IMR-90 (cell line): ENCODE results near the gene HYAL3. TPM values are rescaled to one million over a fixed set of nuclear protein-coding genes. Genes with fewer than 3 reads are reported as not detected.

Experiments used
- ATAC-seq: fragments of 200-7000 bp; cut with Tn5 transposase; 2 replicates; pipeline ENCODE4 v1.9.1; 2020; ENCODE audit warnings: low read depth, mild to moderate bottlenecking, moderate library complexity
- BruUV-seq: library from RNA; stranded (reverse); fragments of 400-500 nt; replicated peaks from 2 replicates; lab custom pipeline; 2021; lab: Mats Ljungman, UMichigan
- CTCF ChIA-PET: fragments of 300-600 bp; formaldehyde crosslinking; extraction: SDS; loops from one replicate; lab custom pipeline; 2021; ENCODE audit warnings: antibody characterized with exemption; lab: Yijun Ruan, JAX
- POLR2A ChIA-PET: fragments of 300-600 bp; sonication (Branson Sonifier 250); formaldehyde crosslinking; loops from one replicate; lab custom pipeline; 2022; ENCODE audit warnings: antibody characterized with exemption; ENCODE audit not compliant: unreplicated experiment; lab: Charles Lee
- DNase-seq: peaks from one replicate; pipeline ENCODE4 v3.0.0; 2013
- H2AFZ ChIP-seq: replicated peaks from 2 replicates; pipeline ENCODE3; 2013; ENCODE audit warnings: low read length, mild to moderate bottlenecking; ENCODE audit not compliant: poor library complexity
- H2AK5ac ChIP-seq: 2 replicates; pipeline ENCODE4 v1.6.1; 2013; ENCODE audit warnings: low read depth, low read length, inconsistent platforms
- H2AK9ac ChIP-seq: replicated peaks from 2 replicates; pipeline ENCODE3; 2013; ENCODE audit warnings: mild to moderate bottlenecking, low read depth, low read length, moderate library complexity; ENCODE audit not compliant: poor library complexity
- H2BK120ac ChIP-seq: 2 replicates; pipeline ENCODE4 v1.6.1; 2013; ENCODE audit warnings: low read depth, low read length, inconsistent platforms
- H2BK15ac ChIP-seq: 3 replicates; pipeline ENCODE4 v1.6.1; 2013; ENCODE audit warnings: low read depth, low read length, inconsistent platforms
- H2BK20ac ChIP-seq: 2 replicates; pipeline ENCODE4 v1.6.1; 2013; ENCODE audit warnings: low read depth, mild to moderate bottlenecking, inconsistent platforms, low read length, moderate library complexity
- H2BK5ac ChIP-seq: 2 replicates; pipeline ENCODE4 v1.6.1; 2013; ENCODE audit warnings: mild to moderate bottlenecking, low read depth, low read length, inconsistent platforms; ENCODE audit not compliant: poor library complexity, severe bottlenecking
- H3K14ac ChIP-seq: replicated peaks from 2 replicates; pipeline ENCODE4 v1.6.1; 2013; ENCODE audit warnings: low read depth, low read length, inconsistent platforms
- H3K18ac ChIP-seq: 2 replicates; pipeline ENCODE4 v1.6.1; 2013; ENCODE audit warnings: low read depth, low read length, control low read depth
- H3K23ac ChIP-seq: 2 replicates; pipeline ENCODE4 v1.6.1; 2013; ENCODE audit warnings: low read depth, low read length, inconsistent platforms
- H3K27ac ChIP-seq: 2 replicates; pipeline ENCODE4 v1.5.1; 2013; ENCODE audit warnings: mild to moderate bottlenecking, control low read depth, low read length; ENCODE audit not compliant: insufficient read depth
- H3K27me3 ChIP-seq: 2 replicates; pipeline ENCODE4 v1.6.1; 2013; ENCODE audit warnings: low read length; ENCODE audit not compliant: control insufficient read depth, insufficient read depth
- H3K36me3 ChIP-seq: 2 replicates; pipeline ENCODE4 v1.6.1; 2013; ENCODE audit warnings: low read length, mixed read lengths; ENCODE audit not compliant: control insufficient read depth, insufficient read depth
- H3K4ac ChIP-seq: 2 replicates; pipeline ENCODE4 v1.6.1; 2013; ENCODE audit warnings: low read depth, low read length, inconsistent platforms
- H3K4me1 ChIP-seq: 2 replicates; pipeline ENCODE4 v1.6.1; 2013; ENCODE audit warnings: low read length, mixed read lengths; ENCODE audit not compliant: control insufficient read depth, insufficient read depth
- H3K4me2 ChIP-seq: 2 replicates; pipeline ENCODE4 v1.6.1; 2013; ENCODE audit warnings: low read depth, mild to moderate bottlenecking, control low read depth, low read length, moderate library complexity
- H3K4me3 ChIP-seq: 2 replicates; pipeline ENCODE4 v1.5.1; 2013; ENCODE audit warnings: low read depth, mild to moderate bottlenecking, control low read depth, low read length, moderate library complexity; ENCODE audit not compliant: insufficient read depth
- H3K56ac ChIP-seq: 2 replicates; pipeline ENCODE4 v1.6.1; 2013; ENCODE audit warnings: low read length, inconsistent platforms; ENCODE audit not compliant: insufficient read depth; ENCODE audit errors: extremely low read depth
- H3K79me1 ChIP-seq, 2 experiments: 2 replicates each; pipeline ENCODE4 v1.6.1; 2013; ENCODE audit warnings: low read length in 2 of 2, inconsistent platforms in 1 of 2, low read depth in 1 of 2
- H3K9ac ChIP-seq: 2 replicates; pipeline ENCODE4 v1.6.1; 2013; ENCODE audit warnings: low read depth, low read length, control low read depth
- H3K9me1 ChIP-seq: 2 replicates; pipeline ENCODE4 v1.6.1; 2013; ENCODE audit warnings: low read length, inconsistent platforms; ENCODE audit not compliant: insufficient read depth
- H3K9me3 ChIP-seq: 2 replicates; pipeline ENCODE4 v1.6.1; 2013; ENCODE audit warnings: low read length; ENCODE audit not compliant: control insufficient read depth, insufficient read depth
- H4K20me1 ChIP-seq: 2 replicates; pipeline ENCODE4 v1.6.1; 2013; ENCODE audit warnings: low read length, inconsistent platforms; ENCODE audit not compliant: insufficient read depth
- H4K5ac ChIP-seq: 2 replicates; pipeline ENCODE4 v1.6.1; 2013; ENCODE audit warnings: mild to moderate bottlenecking, low read depth, low read length, control low read depth
- H4K8ac ChIP-seq, 2 experiments: 2 replicates each; pipeline ENCODE4 v1.6.1; 2013; ENCODE audit warnings: low read depth in 2 of 2, low read length in 2 of 2, control low read depth in 1 of 2, inconsistent platforms in 1 of 2
- H4K91ac ChIP-seq: 2 replicates; pipeline ENCODE4 v1.6.1; 2013; ENCODE audit warnings: low read depth, low read length, inconsistent platforms; ENCODE audit not compliant: insufficient read depth
- BHLHE40 ChIP-seq: fragments of 150-350 bp; IDR thresholded peaks from 2 replicates; pipeline ENCODE4 v1.6.1; 2016; ENCODE audit warnings: mild to moderate bottlenecking, low read depth, low read length
- CEBPB ChIP-seq: IDR thresholded peaks from 2 replicates; pipeline ENCODE4 v1.6.1; 2012; ENCODE audit warnings: low read depth, low read length, improper control_type of control experiment
- CHD1 ChIP-seq: IDR thresholded peaks from 2 replicates; pipeline ENCODE4 v1.6.1; 2012; ENCODE audit warnings: low read depth, low read length, improper control_type of control experiment
- CTCF ChIP-seq: conservative IDR thresholded peaks from 2 replicates; pipeline ENCODE4 v1.5.1; 2012; ENCODE audit warnings: mild to moderate bottlenecking, low read depth, low read length, improper control_type of control experiment
- ELK1 ChIP-seq: fragments of 150-350 bp; IDR thresholded peaks from 2 replicates; pipeline ENCODE4 v1.6.1; 2016; ENCODE audit warnings: low read depth, mild to moderate bottlenecking, low read length, moderate library complexity, borderline replicate concordance
- FOS ChIP-seq: fragments of 150-350 bp; IDR thresholded peaks from 2 replicates; pipeline ENCODE4 v1.6.1; 2016; ENCODE audit warnings: low read depth, low read length
- MAFK ChIP-seq: IDR thresholded peaks from 2 replicates; pipeline ENCODE4 v1.6.1; 2012; ENCODE audit warnings: low read depth, low read length, improper control_type of control experiment
- MAZ ChIP-seq: IDR thresholded peaks from 2 replicates; pipeline ENCODE4 v1.6.1; 2012; ENCODE audit warnings: low read depth, mild to moderate bottlenecking, low read length, improper control_type of control experiment, moderate library complexity, borderline replicate concordance
- MXI1 ChIP-seq: IDR thresholded peaks from 2 replicates; pipeline ENCODE4 v1.6.1; 2012; ENCODE audit warnings: low read depth, mild to moderate bottlenecking, low read length, moderate library complexity, borderline replicate concordance
- NFE2L2 ChIP-seq: fragments of 150-350 bp; IDR thresholded peaks from 2 replicates; pipeline ENCODE4 v1.6.1; 2016; ENCODE audit warnings: low read depth, mild to moderate bottlenecking, low read length
- POLR2A ChIP-seq: IDR thresholded peaks from 2 replicates; pipeline ENCODE4 v1.6.1; 2012; ENCODE audit warnings: mild to moderate bottlenecking, low read depth, low read length
- RAD21 ChIP-seq: IDR thresholded peaks from 2 replicates; pipeline ENCODE4 v1.6.1; 2012; ENCODE audit warnings: low read length, improper control_type of control experiment
- RCOR1 ChIP-seq: IDR thresholded peaks from 2 replicates; pipeline ENCODE4 v1.6.1; 2012; ENCODE audit warnings: mild to moderate bottlenecking, low read length, improper control_type of control experiment; ENCODE audit not compliant: insufficient replicate concordance
- RFX5 ChIP-seq: IDR thresholded peaks from 2 replicates; pipeline ENCODE4 v1.8.0; 2012; ENCODE audit warnings: low read depth, mild to moderate bottlenecking, low read length, moderate library complexity
- SMC3 ChIP-seq: fragments of 150-350 bp; IDR thresholded peaks from 2 replicates; pipeline ENCODE4 v1.6.1; 2016; ENCODE audit warnings: low read depth, mild to moderate bottlenecking, antibody characterized with exemption, low read length, moderate library complexity
- USF2 ChIP-seq: fragments of 150-350 bp; IDR thresholded peaks from 2 replicates; pipeline ENCODE4 v1.6.1; 2017; ENCODE audit warnings: mild to moderate bottlenecking, antibody characterized with exemption, low read length, low read depth
- WGBS, 2 experiments: methylation state at CpG; one replicate each; pipeline versions ENCODE4 v1.1.5 to v1.1.7; 2013; ENCODE audit warnings: missing lambda C conversion rate in 2 of 2; ENCODE audit not compliant: insufficient read length in 1 of 2; ENCODE audit errors: extremely low coverage in 2 of 2; 5-methylcytosine and 5-hydroxymethylcytosine counted together
- dilution Hi-C: fragments of 300-500 bp; cut with HindIII; formaldehyde crosslinking; loops from one replicate; pipeline ENCODE4 v1.14.3; 2018; ENCODE audit warnings: low sequenced_read_pairs; ENCODE audit not compliant: unreplicated experiment
- in situ Hi-C: fragments of 300-500 bp; cut with MboI; formaldehyde crosslinking; loops from 3 replicates; pipeline ENCODE4 v1.14.3; 2019; ENCODE audit warnings: low sequenced_read_pairs, inconsistent platforms, mixed read lengths
- intact Hi-C: fragments of 100-400 bp; cut with micrococcal nuclease; formaldehyde crosslinking; loops from 2 replicates; pipeline ENCODE4 v1.10.0; 2022
- polyA plus RNA-seq, 3 experiments: library from polyadenylated mRNA; depleted of rRNA; stranded (reverse); fragments of >200 nt; gene quantifications; 2 replicates each; pipeline ENCODE4 v1.2.3, GENCODE V29; 2012; ENCODE audit warnings: low replicate concordance in 1 of 3
- total RNA-seq: library from RNA; depleted of rRNA; stranded (reverse); fragments of >200 nt; gene quantifications from 2 replicates; pipeline ENCODE4 v1.2.3, GENCODE V29; 2012

HYAL3 gene
- total and polyA plus RNA-seq, 2 of the 4 experiments (the other 2 are of a cell fraction): 2.7 to 5.7 TPM

GRCh38 chr3:50278880-50279224 is 20.4 kb downstream of the HYAL3 start, which contains the start of gene LSMEM2:
Gene LSMEM2 (plus strand): TSS chr3:50279087. CDS start chr3:50279114, 27 bp downstream.
- DNase-seq: no peak
- no peak within 1 kb of the TSS for H2BK120ac ChIP-seq
- no peak within 1 kb of the TSS for H3K4me2 ChIP-seq
- no peak within 1 kb of the TSS for H3K23ac ChIP-seq
- intact Hi-C loops: no loop called here
- H3K27me3 ChIP-seq: no peaks in the 10 kb centered on the region
- ChIA-PET CTCF (no interaction called here), POLR2A (no interaction called here)
- H4K8ac ChIP-seq: no peak within 1 kb of the TSS
- no peak within 1 kb of the TSS for H3K18ac ChIP-seq
- TF ChIP-seq RFX5 (no peak), POLR2A (no peak), BHLHE40 (no peak), SMC3 (no peak), MXI1 (no peak), USF2 (no peak), CHD1 (no peak), NFE2L2 (no peak), CEBPB (no peak), MAZ (no peak), FOS (no peak), RCOR1 (no peak), RAD21 (no peak), MAFK (no peak), CTCF (no peak), ELK1 (no peak)
- H3K9ac ChIP-seq: no peak within 1 kb of the TSS
- H3K27ac ChIP-seq: no peak within 1 kb of the TSS
- H2AK5ac ChIP-seq: 0 out of 2 replicates have a peak within 1 kb of the TSS, but pooled peaks have one; percentile 5
- dilution Hi-C loops: no loop called here
- no peak within 1 kb of the TSS for H4K91ac ChIP-seq
- in situ Hi-C loops: no loop called here
- BruUV-seq: no TSS peak
- H3K56ac ChIP-seq: no peak within 1 kb of the TSS
- peaks cover 18% of the 10 kb centered on the region; the same call in 1 of the 2 replicates for H3K36me3 ChIP-seq
- no peak within 1 kb of the TSS for H2BK15ac ChIP-seq
- no peak within 1 kb of the TSS for H2BK5ac ChIP-seq
- WGBS, 2 experiments: no CpG with 5 or more reads among the region's 2 CpGs
- no peaks in the 10 kb centered on the region for H3K4me1 ChIP-seq
- peak; percentile 7; the same call in 1 of the 2 replicates for ATAC-seq
- H3K9me1 ChIP-seq: no peaks in the 10 kb centered on the region
- H3K14ac ChIP-seq: no peak within 1 kb of the TSS; the same call in 1 of the 2 replicates
- no peaks in the 10 kb centered on the region for H3K9me3 ChIP-seq
- no peak within 1 kb of the TSS for H4K5ac ChIP-seq
- no peak within 1 kb of the TSS for H3K4ac ChIP-seq
- H4K20me1 ChIP-seq: no peaks in the 10 kb centered on the region
- H2BK20ac ChIP-seq: no peak within 1 kb of the TSS
- H2AK9ac ChIP-seq: peak within 1 kb of the TSS; percentile 88
- no peak within 1 kb of the TSS for H2AFZ ChIP-seq
- H3K79me1 ChIP-seq: no peaks in the 10 kb centered on the region
- H3K4me3 ChIP-seq: no peak within 1 kb of the TSS
